Measurements from ENCODE around the gene IPCEF1.

GRCh38 chr6:154239392-154239791, 117.2 kb downstream of the IPCEF1 start:
- TF ChIP-seq CTCF (IDR thresholded peaks at IDR 0.05) (no peak), POLR2AphosphoS5 (IDR thresholded peaks at IDR 0.05) (no peak), POLR2A (IDR thresholded peaks at IDR 0.05) (no peak)

All from transverse colon (tissue), 4 donors.